Activated CD8-positive, alpha-beta memory T cell treated with anti-CD3 and anti-CD28 coated beads for 1 hour (primary cell): ENCODE measurements around the gene ZBTB44.

ENCODE experiments used
- DNase-seq, 2 donors: peaks; one replicate each; pipeline ENCODE4 v3.0.0-alpha.2; 2020; ENCODE audit warnings: low read depth in 1 of 2; ENCODE audit errors: extremely low read depth in 1 of 2

The ZBTB44 gene

DNA sequence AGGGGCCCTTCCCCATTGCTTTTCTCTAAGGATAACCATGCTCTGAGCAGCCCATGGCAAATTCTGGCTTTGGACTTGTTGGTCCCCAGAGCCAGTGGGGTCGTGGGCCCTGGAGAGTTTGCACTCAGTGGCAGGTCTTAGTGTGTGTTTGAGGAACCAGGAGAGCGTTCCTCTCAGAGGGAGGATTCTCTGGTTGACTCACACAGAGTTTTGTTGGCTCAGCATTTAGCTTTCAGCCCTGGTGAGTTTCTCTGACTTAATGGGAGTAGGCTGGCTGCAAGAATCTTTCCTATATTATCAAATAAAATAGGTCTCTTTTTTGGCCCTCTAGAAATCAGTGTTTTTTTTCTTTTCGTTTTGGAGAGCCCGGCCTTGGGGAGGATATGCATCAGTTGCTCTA lies 134.2 kb downstream of the ZBTB44 start:
- no peak for DNase-seq

DNA sequence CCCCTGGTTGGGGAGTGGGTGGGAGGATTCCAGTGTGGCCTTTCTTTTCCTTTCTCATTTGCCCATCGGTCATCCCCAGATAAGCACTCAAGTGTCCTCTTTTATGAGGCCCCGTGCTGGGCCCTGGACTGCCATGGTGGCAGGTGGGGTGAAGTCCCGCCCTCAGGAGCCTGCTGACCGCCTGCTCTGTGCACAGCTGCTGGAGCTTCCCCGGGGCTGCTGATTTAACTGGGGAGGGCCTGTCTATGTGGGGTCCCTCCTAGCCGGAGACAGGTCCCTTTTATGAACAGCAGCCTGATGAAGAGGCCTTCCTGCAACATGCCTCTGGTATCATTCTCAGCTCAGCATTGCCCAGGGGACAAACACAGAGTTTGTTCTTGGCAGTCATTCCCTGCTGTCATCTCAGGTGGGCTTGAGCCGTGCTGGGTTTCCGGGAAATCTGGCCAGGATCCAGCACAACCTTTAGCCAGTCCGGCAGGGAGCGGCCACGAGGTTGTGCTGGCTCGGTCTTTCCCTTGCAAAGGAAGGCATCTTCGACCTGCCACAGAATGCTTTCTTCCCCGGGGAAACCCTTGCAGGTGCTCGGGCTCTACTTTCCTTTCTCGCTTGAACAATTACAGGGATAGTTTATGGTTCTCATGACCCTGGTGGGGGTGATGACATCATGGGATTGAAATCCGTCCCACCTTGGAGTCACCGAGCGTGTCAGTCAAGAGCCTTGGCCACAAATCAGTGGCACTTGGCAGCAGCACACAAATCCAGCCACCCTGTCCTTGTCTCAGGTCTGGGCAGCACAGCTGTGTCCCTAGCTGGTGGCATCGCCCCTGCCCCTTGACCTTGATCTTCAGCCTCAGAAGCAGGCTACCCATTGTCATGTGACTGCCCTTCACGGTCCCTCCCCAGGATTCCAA lies 135.1 kb downstream of the ZBTB44 start:
- no peak for DNase-seq

DNA sequence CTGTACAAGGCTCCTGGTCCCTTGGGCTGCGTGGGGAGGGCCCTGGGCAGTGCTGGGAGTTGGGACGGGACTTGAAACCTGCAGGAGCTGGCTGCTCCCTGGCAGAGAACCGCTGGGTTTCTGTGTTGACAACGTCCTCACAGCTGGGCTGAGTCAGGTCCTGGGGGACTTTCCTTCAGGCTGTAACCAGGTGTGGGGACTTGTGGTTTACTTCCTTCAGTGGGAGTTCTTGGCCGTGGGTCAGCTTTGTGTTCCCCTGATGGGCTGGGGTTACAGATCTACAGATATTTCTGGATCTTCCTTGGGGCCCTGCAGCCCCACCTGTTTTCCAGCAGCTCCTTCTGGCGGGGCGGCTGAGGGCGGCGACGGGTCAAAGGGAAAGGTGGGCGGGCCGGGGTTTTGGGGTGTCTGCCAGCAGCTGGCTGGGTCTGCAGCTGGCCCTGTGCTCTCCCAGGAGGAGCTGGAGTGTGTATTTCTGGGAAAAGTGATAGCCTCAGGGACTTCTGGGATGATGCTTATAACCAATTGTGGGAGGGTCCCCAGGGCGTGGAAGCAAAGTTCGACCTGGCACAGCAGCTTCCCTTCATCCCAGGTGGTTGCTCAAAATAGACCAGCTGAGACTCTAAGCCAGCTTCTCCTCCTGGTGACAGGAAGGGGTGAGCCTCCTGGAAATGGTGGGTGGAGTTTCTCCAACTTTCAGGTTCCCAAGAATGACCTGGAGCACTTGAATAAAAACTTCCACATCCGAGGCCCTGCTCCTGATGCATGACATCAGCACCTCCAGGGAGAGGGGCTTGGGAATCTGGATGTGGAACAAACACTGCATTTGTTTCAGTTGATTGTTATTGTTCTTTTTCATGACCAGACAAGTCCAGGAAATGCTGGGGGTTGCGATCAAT lies 136.0 kb downstream of the ZBTB44 start:
- DNase-seq = no peak

DNA sequence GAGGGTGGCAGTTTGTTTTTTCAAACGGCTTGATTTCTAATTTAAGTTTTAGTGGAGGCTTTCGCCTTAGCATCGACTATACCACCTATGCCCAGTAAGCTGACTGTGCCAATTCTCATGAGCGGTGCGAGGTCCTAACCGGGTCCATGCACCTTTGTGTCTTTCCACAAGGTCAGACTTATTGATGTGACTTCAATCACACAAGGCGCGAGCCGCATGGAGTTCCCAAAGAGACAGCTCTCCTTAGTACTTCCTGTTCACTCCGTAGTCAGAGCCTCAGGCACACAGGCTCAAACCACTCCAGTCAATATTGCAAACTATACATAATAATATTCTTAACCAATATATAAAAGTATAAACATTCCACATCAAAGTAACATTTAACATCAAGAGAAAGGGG lies 136.9 kb downstream of the ZBTB44 start:
- DNase-seq = no peak
